Measurements from ENCODE around the gene FRS2. TPM values are rescaled to one million over a fixed set of nuclear protein-coding genes. Genes with fewer than 3 reads are reported as not detected.
A peak's percentile ranks its signal among the peaks of the same experiment; 100 is the strongest.

Gene FRS2
- total and polyA plus RNA-seq, 9 of the 15 experiments (the other 6 are each of a cell fraction or from before 2014, with no cell fraction given) = 1.0 to 9.1 (median 6.0) TPM

GRCh38 chr12:69585189-69586062 lies 115.2 kb downstream of the FRS2 start, which contains the start of gene CCT2 (continued):
- TF ChIP-seq MBD1 (CRISPR knock-in tag; IDR thresholded peaks at IDR 0.05) (no peak), MEF2A (IDR thresholded peaks at IDR 0.05; ENCODE audit: control insufficient read depth, low read depth, low read length) (no peak), EHMT2 (IDR thresholded peaks at IDR 0.05) (no peak), CHD7 (IDR thresholded peaks at IDR 0.05; ENCODE audit: low read depth, low read length) (no peak), STAG1 (CRISPR knock-in tag; IDR thresholded peaks at IDR 0.05; ENCODE audit: borderline replicate concordance) (peak; percentile 23; the same call in 1 of the 2 replicates), SMARCB1 (IDR thresholded peaks at IDR 0.05; ENCODE audit: insufficient read length, low read depth) (no peak), XRCC4 (IDR thresholded peaks at IDR 0.05; ENCODE audit: extremely low read depth, insufficient read depth, insufficient read length) (no peak), PRMT5 (CRISPR knock-in tag; IDR thresholded peaks at IDR 0.05) (no peak; the same call in 1 of the 2 replicates), RAD21 (CRISPR knock-in tag; conservative IDR thresholded peaks at IDR 0.05 in 1 of 2, IDR thresholded peaks at IDR 0.05 in 1 of 2) (0 out of 4 replicates have a peak, but pooled peaks of 1 of the 2 experiments have one; percentile 37), ZNF174 (CRISPR knock-in tag; IDR thresholded peaks at IDR 0.05) (no peak), RUNX1 (IDR thresholded peaks at IDR 0.05; ENCODE audit: low read depth) (0 out of 2 replicates have a peak, but pooled peaks have one; percentile 57)

Data from K562 (cell line).